Stimulated activated CD4-positive, alpha-beta T cell treated with anti-CD3 and anti-CD28 coated beads, Interleukin-4, amount 100 ng/mL, for 4 hours (primary cell): ENCODE data around the gene C5orf15.
"Not testable (repeated sequence)": the region's sequence is repeated elsewhere in the genome, so short reads cannot be mapped to it uniquely, and the experiment has no call there.

Experiments used
- DNase-seq, 2 experiments: peaks; one replicate each; pipeline ENCODE4 v3.0.0-alpha.2; 2020

The C5orf15 gene

DNA sequence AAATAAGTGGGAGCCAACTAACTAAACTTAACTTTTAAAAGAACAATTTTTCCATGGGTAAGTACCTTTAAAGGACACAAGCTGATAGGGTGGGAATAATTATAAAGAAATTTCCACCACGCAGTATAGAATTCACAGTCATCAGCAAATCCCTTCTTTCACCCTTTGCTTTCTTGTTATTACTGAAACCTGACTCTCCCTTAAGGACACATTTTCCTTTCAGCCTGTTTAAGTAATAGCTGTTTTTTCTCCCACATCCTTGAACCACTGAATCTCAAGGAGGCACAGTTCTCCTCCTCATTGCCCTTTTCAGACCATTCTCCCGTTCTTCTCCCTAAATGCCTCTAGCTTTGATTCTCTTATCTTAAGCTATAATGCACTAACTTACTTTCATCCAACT lies 6.3 kb downstream of the C5orf15 start:
- DNase-seq: no peak

DNA sequence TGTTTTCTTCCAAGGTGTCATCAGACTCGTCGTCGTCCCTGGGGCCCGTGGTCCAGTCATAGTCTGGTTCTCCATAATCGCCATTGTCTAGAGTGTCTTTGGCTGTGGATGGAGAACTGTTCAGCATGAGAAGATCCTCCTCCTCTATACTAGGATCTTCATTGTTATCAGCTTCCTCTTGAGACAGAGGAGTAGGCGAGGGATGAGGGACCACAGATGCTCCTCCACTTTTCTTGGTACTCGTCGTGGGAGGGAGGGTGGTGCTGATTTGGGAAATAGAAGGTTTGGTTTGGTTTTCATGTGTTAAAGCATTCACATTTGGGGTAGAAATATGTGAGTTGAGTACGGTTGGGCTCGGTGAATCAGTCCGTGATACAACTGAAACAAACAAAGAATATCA lies 8.8 kb downstream of the C5orf15 start:
- DNase-seq: no peak

DNA sequence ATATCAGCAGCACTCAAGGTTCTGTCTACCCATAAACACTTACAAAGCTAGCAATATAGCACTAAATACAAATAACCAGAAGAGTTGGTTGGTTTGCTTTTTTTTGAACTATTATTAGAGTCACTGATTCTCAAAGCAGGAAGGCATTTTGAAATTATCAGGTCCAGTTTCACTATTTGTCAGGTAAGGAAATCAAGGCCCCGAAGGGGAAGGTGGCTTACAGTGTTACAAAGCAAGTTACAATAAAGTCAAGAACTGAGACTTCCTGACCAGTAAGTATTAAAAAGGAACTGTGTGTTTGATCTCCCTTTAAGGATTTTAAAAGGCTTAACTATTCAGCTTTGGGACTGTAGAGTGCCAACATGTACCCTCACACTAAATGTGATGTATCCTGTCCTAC lies 10.8 kb downstream of the C5orf15 start:
- no peak for DNase-seq

DNA sequence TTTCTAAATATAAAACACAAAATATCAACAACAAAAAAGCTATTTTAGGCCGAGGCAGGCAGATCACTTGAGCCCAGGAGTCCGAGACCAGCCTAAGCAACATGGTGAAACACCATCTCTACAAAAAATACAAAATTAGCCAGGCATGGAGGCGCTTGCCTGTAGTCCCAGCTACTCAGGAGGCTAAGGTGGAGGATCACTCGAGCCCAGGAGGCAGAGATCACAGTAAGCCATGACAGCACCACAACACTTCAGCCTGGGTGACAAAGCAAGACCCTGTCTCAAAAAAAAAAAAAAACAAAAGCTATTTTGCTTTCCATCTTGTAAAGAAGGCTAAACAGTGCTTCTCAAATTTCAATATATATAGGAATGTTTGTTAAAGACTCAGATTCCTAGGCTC lies 11.3 kb downstream of the C5orf15 start:
- no peak for DNase-seq

DNA sequence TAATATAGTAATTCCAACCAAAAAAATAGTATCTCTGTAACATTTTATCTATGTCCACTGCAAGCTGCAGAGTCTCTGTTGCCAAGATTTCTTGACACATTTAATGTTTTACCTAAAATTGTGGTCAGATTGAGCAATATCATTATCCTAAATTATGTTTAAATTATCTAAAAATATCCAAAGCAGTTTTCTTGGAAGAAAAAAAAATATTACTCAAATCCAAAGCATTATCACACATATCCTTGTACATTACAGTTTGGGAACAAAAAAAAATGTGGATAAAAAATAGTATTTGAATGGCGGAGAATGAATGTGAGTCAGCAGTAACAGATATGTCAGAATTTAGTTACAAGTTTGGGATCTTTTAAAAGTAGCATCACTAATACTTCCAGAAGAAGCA lies 12.2 kb downstream of the C5orf15 start:
- DNase-seq: not testable (repeated sequence)

DNA sequence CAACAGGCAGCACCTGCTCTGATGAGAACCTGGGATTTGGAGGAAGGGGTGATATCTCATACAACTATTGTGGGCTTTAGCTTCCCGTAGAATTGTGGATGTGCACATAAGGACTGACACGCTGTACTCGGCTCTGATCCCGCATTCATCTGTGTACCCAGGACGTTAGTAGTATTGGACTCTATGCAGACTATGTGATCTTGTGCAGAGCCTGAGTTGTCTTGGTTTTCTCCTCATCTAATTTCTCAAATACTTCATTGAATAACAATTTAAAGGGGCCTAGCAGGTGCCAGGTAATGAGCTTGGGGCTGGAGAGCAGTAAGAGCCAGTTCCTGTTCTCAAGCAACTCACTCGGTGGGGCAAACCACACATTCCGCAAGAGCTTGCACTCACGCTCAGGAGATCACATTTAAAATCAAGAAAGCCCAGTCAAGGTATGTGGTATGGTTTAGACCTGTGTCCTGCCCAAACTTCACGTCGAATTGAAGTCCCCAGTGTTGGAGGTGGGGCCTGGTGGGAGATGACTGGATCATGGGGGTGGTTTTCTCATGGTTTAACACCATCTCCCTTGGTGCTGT lies 14.8 kb downstream of the C5orf15 start:
- no peak for DNase-seq

DNA sequence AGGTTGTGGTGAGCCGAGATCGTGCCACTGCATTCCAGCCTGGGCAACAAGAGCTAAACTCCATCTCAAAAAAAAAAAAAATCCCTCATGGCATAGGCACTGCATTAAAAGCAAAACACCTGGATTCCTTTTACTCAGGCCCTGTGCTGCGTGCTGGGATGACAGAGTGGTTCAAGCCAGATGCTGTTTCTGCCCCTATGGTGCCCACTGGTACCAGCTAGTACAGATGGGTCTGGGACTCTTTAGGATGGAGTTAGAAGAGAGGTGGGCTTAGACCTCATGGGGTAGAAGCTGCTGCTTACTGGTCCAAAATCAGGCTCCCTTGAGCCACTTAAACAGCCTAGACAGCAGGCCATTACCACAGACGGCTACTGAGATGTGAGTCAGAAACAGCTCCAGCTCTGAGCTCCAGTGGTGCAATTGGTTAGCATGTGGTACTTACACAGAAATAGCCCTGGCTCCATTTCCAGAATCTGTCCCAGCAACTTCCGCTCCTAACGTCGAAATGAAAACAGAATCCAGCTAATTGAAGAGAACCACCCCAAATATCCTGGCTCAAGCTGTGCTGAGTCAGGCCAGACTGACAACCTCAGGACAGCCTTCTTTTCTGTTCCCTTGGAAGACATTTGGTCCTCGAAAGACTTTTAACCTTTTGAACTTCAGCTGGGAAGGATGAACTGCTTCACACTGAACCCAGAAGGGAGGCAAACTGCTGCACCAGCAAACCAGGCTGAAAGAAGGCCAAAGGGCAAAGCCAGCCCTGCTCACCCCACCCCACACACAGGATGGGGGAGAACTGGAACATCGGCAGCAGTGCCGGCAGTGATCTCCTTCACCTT lies 15.5 kb downstream of the C5orf15 start:
- no peak for DNase-seq

DNA sequence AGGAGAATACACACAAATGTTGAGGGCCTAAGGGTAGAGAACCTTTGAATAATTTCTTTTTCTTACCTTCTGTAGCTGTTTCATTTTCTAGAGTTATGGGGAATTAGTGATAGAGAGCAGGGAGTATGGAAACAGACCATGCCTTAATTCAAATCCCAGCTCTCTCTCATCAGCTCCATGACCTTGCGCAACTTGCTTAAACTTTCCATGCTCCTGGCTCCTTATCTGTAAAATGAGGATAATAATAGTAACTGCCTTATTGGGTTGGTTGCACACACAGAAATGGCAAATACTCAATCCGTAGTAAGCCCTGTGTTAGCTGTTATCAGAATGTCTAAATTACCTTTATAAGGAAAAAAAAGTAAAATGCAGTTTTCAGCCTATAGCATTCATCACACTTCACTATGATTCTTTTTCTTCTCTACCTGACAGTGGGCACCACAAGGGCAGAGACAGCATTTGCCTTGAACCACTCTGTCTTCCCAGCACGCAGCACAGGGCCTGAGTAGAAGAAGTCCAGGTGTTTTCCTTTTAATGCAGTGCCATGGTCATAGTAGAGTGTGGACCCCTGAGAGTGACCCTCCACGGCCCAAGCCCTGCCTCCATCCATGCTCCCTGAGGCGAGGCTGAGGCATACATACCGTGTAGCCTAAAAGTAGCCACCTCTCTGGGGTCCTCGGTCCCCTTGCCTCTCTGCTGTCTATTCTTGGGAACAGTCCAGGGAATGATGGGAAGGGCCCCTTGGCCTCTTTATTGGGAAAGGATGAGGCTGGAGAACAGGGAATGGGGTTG lies 17.4 kb downstream of the C5orf15 start:
- no peak for DNase-seq

DNA sequence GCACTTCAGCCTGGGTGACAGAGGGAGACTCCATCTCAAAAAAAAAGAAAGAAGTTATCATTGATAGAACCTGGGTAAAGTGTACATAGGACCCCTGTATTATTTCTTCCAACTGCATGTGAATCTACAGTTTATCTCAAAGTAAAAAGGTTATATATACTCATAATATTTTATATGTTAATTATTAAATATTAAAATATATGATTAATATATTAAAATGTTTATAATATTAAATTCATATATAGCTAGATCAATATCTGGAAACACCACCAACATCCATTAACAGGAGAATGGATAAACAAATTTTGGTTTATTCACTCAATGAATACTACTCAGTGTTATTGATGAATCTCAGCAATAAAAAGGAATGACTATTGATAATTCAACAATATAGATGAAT lies 19.7 kb downstream of the C5orf15 start:
- DNase-seq: no peak

DNA sequence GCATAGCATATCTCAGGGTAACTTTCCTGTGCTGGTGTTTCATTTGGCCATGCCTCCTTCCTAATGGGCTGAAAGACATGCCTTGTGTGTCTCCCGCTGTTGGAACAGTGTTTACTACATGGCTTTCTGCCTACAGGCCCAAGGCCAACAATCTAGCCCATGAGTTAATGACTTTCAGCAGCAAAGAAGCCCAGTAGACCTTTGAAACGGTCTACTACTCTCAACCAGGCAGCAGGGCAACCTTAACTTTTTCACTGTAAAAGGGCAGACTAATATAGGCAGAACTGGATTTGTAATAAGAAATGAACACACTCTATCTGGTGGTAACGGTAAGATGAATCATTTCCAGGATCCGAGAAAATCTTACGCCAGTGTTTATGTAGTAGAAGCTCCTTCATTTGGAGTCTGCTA lies 21.0 kb downstream of the C5orf15 start:
- no peak for DNase-seq

DNA sequence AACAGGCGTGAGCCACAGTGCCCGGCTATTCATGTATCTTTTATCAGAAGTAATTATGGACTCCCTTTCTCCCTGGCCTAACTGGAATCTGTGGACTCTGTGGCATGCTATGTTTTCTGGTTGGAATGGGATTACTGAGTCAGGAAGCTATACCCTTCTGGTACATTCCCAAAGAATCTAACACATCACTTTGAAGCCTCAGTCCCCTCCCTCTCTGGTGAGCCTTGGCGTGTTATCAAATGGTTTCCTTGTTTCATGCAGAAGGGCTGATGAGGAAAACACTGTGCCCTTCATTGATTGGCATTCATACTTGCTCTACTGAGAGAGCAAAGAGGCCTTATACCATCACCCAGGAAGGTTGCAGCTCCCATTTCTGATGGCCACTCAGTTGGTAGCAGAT lies 22.9 kb downstream of the C5orf15 start:
- DNase-seq: no peak

DNA sequence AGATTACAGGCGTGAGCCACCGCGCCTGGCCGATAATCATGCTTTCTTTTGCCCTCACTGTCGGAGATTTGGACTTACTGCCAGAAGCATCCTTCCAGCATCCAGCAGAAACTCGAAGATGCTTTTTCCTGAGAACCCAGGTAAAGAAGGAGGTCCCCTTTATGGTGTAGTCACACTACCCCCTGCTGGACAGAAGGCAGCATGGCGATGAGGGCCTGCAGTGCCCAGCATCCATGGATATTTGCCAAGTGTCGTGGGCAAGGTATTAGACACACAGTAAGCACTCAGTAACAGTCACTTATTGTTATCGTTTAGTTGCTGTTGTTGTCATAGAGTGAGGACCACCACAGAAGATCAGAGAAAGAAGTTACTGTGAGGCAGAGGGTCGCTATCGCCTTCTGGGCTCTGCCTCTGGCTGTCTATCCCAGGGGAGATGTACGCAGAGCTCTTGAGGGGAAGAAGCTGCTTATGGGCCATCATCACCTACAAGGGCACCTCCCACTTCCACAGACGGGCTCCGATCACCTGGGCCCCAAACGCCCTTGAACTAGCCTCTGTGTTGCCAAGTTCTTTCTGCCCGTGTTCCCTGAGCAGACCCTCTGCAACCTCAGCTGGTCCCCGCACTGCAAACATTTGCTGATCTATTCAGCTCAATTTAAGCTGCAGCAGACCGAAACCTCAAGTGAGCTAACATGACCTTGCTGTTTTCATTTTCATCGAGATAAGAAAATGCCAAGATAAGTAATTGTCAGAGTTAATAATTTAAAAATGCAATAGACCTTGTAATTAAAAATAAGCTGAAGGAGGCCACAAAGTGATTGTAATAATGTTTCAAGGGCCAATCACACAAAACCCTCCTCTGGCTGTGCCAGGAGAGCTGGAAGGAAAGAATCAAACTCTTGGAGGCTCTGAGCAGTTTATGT lies 23.9 kb downstream of the C5orf15 start:
- peak; percentile 13 to 38 for DNase-seq

DNA sequence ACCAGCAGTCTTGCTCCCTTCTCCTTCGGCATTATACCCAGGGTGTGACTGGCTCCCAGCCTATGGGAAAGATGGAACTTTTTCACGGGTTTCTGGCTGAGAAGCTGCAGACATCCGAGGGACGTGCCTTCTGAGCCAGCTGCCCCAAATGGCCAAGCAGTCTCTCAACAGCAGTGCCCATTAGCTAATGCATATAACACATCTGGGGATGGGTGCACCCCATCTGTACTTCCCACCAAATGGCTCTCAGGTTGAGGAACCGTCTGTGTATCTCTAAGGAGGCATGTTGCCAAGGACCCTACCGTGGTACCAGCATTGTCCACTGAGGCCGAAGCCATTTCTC lies 25.0 kb downstream of the C5orf15 start:
- DNase-seq: no peak

DNA sequence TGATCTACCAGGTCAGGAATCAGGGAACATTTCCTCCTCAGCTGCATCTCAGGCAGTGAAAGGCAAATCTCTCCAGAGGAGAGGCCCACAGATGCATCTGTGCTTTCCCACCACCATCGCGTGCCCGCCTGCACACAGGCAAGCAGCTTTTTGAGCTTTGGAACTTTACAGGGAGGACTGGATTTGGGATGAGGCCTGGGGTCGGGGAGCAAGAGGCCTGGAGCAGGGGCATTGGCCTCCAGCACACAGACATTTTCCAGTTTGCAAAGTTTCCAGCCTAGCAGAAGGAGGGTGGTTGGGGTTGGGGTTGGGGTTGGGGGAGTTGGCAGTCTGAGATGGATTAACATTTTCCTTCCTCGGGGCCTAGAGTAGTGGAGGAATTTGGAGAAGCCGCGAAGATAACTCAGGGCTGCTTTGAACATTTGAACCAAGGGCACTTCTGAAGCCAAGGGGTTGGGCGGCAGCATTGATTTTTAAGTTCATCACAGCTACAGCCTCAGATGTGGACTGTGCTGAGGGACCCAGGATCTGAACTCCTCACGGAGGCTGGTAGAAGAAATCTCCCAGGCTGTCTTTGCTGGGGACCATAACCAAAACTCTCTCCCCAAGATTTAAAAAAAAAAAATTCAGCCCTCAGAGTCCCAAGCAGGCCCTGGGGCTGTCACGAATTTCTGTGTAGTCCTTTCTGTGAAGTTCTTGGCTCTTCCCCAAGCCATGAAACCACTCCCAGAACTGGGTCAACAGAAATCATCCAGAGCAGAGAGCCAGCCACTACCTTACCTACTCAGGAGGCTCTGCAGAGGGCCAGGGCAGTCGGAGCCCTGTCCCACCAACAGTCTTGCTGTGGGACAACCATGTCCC lies 25.6 kb downstream of the C5orf15 start:
- no peak for DNase-seq

DNA sequence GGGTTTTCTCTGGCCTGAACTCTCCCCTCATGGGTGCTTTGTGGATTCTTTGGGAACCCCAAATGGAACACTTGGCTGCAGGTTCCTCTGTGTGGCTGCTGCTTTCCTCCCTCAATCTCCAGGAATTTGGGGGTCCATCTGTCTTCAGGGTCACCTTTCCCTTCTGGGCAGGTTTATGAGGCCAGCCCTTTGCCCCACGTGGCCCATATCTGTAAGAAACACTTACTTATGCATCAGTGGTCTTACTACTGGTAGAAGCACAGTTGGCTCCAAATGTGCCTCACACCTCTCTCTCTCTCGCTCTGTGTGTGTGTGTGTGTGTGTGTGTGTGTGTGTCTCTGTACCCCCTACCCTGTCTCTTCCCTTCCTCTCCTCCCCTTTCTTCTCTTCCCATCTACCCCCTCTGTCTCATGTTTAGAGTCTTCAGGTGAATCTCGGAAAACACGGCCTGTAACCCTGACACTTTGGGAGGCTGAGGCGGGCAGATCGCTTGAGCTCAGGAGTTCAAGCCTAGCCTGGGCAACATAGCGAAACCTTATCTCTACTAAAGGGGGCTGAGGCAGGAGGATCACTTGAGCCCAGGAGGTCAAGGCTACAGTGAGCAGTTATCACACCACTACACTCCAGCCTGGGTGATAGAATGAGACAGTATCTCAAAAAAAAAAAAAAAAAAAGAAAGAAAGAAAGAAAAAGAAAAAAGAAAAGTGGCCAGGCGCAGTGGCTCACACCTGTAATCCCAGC lies 26.8 kb downstream of the C5orf15 start:
- no peak for DNase-seq

DNA sequence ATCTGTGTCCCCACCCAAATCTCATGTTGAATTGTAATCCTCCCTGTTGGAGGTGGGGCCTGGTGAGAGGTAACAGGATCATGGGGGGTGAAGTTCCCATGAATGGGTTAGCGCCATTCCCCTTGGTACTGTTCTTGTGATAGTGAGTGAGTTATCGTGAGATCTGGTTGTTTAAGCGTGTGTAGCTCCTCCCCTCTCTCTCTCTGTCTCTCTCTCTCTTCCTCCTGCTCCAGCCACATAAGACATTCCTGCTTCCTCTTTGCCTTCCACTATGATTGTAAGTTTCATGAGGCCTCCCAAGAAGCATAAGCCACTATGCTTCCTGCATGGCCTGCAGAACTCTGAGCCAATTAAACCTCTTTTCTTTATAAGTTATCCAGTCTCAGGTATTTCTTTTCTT lies 28.8 kb downstream of the C5orf15 start:
- no peak for DNase-seq

DNA sequence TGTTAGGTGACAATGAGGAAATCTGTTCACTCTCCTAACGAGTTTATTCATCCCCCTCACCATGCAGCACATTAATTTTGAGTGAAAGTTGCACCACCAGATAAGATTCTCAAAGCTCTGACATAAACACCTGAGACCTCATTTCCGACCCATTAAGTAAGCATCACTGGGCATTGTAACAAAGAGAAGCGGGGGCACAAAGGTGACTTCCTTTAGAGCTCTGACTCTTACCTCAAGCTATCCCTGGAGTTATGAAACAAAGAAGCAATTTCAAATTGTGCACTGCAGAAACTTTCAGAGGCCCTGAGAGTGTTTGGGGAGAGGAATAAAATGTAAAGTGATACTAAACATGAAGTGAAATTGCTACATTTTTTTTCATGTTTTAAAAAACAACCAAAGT lies 29.5 kb downstream of the C5orf15 start:
- DNase-seq: no peak

DNA sequence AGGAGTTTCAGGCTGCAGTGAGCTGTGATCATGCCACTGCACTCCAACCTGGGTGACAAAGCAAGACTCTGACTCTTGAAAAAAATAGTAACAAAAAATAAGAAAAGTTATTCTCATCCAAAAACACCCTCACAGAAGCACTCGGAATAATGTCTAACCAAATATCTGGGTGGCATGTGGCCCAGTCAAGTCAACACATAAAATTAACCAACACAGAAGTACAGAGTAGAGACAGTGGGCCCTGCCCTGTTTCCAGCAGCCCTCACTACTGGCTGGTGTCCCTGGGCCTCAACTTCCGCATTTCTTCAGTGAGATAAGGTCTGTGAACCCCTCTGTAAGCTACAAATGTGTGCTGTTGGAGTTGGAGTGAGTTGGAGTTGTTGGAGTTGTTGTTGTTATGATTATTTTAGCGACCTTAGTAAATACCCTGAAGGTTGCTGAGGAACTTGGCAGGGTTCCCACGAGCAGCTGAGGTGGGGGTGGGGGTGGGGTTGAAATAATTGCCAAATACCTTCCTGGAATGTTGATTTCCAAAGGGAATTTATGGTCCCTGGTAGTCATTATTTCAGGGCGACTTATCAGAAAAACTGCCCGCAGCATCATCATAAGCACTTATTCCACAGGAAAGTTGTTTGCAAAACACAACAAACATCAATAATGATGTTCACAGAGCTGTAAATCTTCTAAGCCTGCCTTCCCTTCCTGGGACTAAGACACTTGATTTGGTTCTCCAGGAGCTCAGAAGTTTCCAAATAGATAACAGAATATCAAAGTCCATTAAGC lies 30.2 kb downstream of the C5orf15 start:
- DNase-seq: no peak

DNA sequence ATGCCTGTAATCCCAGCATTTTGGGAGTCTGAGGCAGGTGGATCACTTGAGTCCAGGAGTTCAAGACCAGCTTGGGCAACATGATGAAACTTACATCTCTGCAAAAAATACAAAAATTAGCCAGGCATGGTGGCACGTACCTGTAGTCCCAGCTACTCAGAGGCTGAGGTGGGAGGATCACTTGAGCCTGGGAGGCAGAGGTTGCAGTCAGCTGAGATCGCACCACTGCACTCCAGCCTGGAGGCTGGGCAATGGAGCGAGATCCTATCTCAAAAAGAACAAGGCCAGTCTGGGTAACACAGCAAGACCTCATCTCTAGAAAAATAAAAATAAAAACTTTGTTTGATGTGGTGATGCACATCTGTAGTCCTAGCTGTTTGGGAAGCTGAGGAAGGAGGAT lies 30.8 kb downstream of the C5orf15 start:
- not testable (repeated sequence) for DNase-seq

DNA sequence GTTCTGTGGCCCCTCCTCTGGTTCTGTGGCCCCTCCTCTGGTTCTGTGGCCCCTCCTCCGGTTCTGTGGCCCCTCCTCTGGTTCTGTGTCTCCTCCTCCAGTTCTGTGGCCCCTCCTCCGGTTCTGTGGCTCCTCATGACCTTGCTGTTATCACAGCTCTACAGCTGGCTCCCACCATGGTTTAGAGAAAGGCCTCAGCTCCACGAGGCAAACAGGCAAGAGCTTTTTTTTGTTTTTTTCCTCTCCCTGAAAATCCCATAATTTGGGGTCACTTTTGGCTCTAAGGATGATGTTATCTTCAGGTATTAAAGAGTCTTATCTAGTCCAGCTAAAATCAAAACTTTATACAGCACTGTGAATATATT lies 31.8 kb downstream of the C5orf15 start:
- DNase-seq: no peak
